ENCODE data around the gene SPAG9.

Gene SPAG9

GRCh38 chr17:51120739-51121619 lies at the start of gene SPAG9:
SPAG9 (minus strand) TSS chr17:51120868; CDS start chr17:51120656, 212 bp downstream.
- FAIRE-seq = no peak

- no peak for FAIRE-seq
Measured at GRCh38 chr17:51169340-51169739, 48.7 kb upstream of the SPAG9 start.

GRCh38 chr17:51166987-51167931 lies 46.6 kb upstream of the SPAG9 start:
- no peak for FAIRE-seq

GRCh38 chr17:51166198-51166986 lies 45.7 kb upstream of the SPAG9 start, which contains the start of gene NME2:
NME2 (plus strand) TSS chr17:51166411; CDS start chr17:51166831, 420 bp downstream.
- no peak for FAIRE-seq

GRCh38 chr17:51165680-51166197 lies 45.1 kb upstream of the SPAG9 start:
- no peak for FAIRE-seq

- no peak for FAIRE-seq
Measured at GRCh38 chr17:51164911-51165679, 44.4 kb upstream of the SPAG9 start.

GRCh38 chr17:51161541-51161940 lies 40.9 kb upstream of the SPAG9 start:
- no peak for FAIRE-seq

GRCh38 chr17:51159604-51160003 lies 38.9 kb upstream of the SPAG9 start:
- no peak for FAIRE-seq

- FAIRE-seq = no peak
Measured at GRCh38 chr17:51155416-51155815, 34.7 kb upstream of the SPAG9 start.

- no peak for FAIRE-seq
Measured at GRCh38 chr17:51154176-51154575, 33.5 kb upstream of the SPAG9 start.

GRCh38 chr17:51153210-51154072 lies 32.8 kb upstream of the SPAG9 start, which contains the start of gene NME1:
NME1 (plus strand) TSS chr17:51153559; CDS start chr17:51155655, 2,096 bp downstream.
- FAIRE-seq = peak; percentile 96

- FAIRE-seq = no peak
Measured at GRCh38 chr17:51152766-51153209, 32.1 kb upstream of the SPAG9 start.

- FAIRE-seq = no peak
Measured at GRCh38 chr17:51150932-51151331, 30.3 kb upstream of the SPAG9 start.

- no peak for FAIRE-seq
Measured at GRCh38 chr17:51149163-51149562, 28.5 kb upstream of the SPAG9 start.

- FAIRE-seq = no peak
Measured at GRCh38 chr17:51147650-51148049, 27.0 kb upstream of the SPAG9 start.

- FAIRE-seq = no peak
Measured at GRCh38 chr17:51144266-51145022, 23.8 kb upstream of the SPAG9 start.

GRCh38 chr17:51142597-51142996 lies 21.9 kb upstream of the SPAG9 start:
- FAIRE-seq = no peak

GRCh38 chr17:51135956-51136355 lies 15.3 kb upstream of the SPAG9 start:
- FAIRE-seq = no peak

GRCh38 chr17:51133365-51133764 lies 12.7 kb upstream of the SPAG9 start:
- FAIRE-seq = no peak

- no peak for FAIRE-seq
Measured at GRCh38 chr17:51132964-51133319, 12.3 kb upstream of the SPAG9 start.
